Right renal pelvis (tissue), 4 donors: ENCODE results near the gene FRMD3. TPM values are rescaled to one million over a fixed set of nuclear protein-coding genes. Genes with fewer than 3 reads are reported as not detected.

ENCODE experiments used
- DNase-seq, 4 donors: peaks; one replicate each; pipeline ENCODE4 v3.0.0-alpha.2; 2013; ENCODE audit warnings: low read depth in 4 of 4, low spot score in 3 of 4, missing footprints in 1 of 4
- polyA plus RNA-seq, 4 donors: library from polyadenylated mRNA; unstranded; fragments of 120-200 nt; gene quantifications; one replicate each; pipeline ENCODE4 v1.2.1, GENCODE V29; 2013; ENCODE audit not compliant: insufficient read length in 4 of 4

The FRMD3 gene
- 10 to 100 TPM; 21.4 to 28.9 (median 25.2) TPM for polyA plus RNA-seq

DNA sequence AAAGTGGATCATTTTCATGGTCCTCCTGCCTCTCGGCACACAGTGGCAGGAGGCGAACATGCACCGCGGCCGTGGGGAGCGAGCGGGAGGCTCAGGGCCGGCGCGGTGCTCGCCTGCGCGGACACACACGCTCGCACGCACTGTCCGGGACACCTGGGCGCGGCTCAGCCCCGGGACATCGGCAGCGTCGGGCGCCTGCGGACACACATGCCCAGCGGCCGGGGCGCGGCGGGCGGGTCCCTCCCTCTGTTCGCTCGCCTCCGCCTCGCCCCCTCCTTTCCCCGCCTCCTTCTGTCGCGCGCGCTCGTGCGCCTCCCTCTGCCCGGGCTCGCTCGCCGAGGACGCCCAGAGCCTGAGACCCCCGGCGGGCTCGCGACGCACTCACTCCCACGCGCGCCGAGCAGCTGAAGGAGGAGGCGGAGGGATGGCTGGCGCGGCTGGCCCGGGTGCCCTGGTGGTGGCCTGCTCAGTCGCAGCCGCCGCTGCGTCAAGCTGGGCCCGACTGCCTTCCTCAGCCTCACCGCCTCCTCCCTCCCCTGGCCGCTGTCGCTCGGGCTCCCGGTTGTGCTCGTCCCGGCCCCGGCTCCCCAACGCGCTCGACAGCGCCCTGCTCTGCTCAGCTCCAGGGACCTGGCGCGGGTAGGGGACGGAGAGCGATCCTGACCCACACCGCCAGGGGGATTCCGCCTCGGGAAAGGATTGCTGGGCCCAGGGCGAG lies at the start of gene FRMD3:
FRMD3 (minus strand) TSS at position 230 of the 718 bp plus-strand sequence; CDS start at position 60, 170 bp downstream.
- DNase-seq: peak; percentile 64 to 77 (median 68)

GRCh38 chr9:83584995-83585394 lies 46.8 kb upstream of the FRMD3 start:
- no peak for DNase-seq

DNA sequence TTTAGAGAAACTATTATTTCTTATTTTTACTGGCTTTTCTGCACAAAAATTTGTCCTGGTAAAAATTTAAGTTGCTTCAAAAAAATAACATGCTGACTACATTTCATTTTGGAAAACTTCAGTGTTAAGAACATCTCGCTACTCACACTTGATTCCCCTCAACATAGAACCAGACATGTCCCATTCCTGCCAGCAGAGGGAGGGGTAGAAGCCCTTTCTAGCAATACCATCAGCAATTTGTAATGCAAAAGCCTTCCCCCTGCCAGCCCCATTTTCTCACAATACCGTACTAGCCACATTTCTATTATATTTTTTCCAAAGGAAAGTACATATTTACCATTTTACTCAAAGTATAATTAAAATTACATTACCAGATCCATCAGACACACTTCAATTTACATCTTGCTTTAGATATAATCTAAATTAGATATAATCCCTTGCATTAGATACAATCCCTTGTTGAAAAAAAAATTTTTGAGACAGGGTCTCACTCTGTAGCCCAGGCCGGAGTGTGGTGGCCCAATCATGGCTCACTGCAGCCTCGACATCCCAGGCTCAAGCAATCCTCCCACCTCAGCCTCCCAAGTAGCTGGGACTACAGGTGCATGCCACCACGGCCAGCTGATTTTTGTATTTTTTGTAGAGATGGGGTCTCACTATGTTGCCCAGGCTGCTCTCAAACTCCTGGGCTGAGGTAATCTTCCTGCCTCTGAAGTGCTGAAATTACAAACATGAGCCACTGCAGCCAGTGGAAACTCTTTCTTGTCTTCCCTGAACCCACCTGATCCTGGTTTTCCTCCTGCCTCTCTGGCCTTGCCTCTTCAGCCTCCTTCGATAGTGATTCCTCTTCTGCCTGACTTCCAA lies 45.2 kb upstream of the FRMD3 start:
- peak in 3 of 4 donors; percentile 36 to 44 (median 38) for DNase-seq

GRCh38 chr9:83582029-83582428 lies 43.8 kb upstream of the FRMD3 start:
- DNase-seq: no peak

DNA sequence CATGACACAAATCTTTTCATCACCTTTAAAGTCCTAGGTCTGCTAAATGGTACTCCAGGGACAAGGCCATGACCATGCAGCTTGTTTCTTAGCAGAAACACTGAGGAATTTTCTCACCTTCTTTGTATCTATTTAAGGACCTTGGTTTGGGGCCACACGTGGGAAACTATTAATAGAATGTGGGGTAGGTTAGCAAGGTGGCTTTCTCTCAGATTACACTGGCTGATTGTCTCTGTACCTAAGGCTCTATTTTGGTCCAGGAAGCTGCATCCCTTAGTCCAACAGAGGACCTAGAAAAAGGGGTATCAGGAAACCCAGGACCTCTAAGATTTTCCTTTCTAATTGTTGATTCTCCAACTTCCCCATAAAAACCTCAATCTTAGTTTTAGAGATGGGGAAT lies 36.3 kb upstream of the FRMD3 start:
- no peak for DNase-seq

DNA sequence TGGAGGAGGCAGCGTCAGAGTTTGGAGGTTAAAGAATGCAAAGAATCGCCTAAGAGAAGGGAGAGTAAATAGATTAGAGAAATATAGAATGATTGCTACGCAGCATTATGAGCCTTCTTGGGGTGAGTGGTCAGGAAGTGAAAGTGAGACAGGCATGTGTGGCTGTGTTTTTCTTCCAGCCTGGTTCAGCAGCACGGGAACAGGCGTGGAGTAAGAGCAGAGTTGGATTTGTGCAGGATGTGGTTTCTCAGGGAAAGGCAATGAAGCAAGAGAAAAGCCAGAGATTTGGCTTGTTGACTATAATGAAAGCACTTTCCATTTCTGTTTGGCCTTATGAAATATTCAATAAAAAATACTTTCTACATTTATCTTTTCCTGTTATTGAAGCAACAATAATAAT lies 34.3 kb upstream of the FRMD3 start:
- DNase-seq: no peak

DNA sequence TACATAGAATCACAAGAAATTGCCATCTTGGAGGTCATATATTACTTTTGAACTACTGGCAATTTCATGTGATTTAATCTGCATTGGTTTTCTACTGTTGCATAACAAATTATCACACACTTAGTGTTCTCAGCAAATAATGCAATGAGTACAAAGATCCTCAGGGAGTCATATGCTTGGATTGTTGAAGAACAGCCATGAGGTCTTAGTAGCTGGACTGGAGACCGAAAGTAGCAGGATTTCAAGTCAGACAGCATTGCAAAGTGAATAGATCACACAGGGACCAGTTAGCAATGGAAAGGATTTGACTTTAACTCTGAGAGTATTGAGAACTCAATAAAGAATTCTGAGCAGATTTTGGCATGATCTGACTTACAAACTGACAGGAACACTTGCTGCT lies 32.2 kb upstream of the FRMD3 start:
- no peak for DNase-seq

GRCh38 chr9:83569326-83569725 lies 31.1 kb upstream of the FRMD3 start:
- DNase-seq: no peak

GRCh38 chr9:83563360-83563759 lies 25.2 kb upstream of the FRMD3 start:
- DNase-seq: no peak

DNA sequence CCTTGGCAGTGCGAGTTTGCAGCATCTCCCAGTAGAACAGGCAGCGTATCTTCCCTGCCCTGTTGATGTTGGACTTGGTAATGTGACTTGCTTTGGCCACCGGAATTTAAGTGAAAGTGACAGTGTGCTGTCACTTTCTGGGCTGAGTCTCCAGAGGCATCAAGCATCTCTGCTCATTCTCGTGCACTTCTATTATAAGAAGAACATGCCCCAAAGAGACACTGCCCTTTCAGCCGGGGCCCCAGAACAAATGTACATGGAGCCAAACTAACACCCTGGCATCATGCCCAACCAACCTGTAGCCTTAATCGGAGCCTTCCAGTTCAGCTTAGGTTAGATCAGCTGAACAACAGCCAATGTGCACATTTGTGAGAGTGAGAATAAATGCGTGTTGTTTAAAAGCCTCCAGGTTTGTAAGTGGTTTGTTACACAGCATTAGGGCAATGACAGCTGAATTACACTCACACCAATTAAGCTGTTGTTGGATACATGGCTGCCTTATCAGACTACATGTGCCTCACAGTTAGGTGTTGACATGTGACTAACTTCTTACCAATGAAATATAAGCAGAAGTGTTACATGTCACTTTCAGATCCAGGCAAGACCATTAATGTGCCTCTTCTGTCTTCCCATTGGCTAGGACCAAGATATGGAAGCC lies 22.1 kb upstream of the FRMD3 start:
- DNase-seq: no peak

DNA sequence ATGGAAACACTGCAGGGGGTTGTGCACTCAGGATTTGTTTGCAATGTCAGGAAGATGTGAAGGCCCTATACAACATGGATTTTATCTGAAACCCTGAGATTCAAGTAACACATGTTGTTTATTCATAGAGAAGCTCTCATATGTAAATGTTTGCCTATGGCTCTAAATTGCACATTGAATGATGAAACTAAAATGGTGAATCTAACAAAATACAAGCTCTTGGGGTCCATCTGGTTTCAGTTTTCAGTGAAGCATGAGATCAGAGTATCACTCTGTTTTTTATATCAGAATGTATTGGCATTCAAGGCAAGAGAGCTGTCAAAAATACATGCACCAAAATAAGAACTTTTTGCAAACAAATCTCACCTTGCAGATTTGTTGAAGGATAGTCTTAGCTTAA lies 19.6 kb upstream of the FRMD3 start:
- DNase-seq: no peak

- no peak for DNase-seq
These were observed 19.1 kb upstream of the FRMD3 start for GRCh38 chr9:83557317-83557716.

GRCh38 chr9:83554278-83554677 lies 16.1 kb upstream of the FRMD3 start:
- DNase-seq: no peak

DNA sequence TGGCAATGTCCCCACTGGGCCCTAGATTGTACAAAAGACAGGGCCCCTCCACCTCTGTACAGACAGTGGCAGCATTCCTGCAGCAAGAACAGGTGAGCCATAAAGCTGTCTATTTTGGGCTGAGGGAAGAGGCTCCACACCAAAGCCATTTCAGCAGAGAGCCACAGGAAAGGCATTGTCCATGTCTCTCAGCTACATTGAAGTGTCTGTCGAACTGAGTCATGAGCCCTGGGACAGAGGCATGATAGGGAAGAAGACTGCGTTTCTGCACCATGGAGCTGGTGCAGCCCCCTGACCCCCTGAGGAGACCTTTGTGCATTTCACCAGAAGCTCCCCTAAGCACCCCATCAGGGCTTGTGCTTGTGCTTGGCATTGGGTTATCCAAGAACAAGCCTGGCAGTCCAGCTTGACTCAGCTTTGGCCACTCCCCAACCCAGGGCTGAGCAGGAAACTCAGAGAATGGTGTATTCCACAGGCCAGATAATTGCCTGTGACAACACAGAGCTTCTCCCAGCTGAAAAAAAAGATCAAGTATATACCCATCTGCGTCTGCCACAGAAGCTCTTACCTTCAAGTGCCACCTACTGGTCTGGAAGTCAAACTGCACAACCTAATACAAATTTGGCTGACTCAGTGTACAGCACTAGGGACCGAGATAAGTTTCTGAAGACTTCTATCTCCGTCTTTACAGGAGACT lies 5.9 kb upstream of the FRMD3 start:
- DNase-seq: no peak

GRCh38 chr9:83538890-83539238 lies 663 bp upstream of the FRMD3 start:
- DNase-seq: no peak

- no peak for DNase-seq
These were observed 650 bp downstream of the FRMD3 start for GRCh38 chr9:83537331-83538171.

DNA sequence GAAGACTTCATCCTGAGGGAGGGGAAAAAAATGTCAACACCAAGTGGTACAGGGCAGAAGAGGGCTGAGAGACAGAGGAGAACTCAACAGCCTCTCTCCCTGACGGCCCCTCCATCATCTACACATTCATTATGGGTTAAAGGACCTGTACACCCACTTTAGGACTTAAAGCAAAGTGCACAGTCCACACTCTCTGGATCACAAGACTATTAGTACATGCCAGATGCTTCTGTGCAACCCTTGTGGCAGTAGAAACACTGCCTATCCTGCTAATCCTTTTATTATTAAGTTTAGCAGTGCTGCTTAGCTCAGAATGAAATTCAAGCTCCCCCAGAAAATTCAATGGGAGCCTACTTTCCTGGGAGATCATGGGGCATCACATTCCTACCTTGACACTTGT lies 1.9 kb downstream of the FRMD3 start:
- no peak for DNase-seq

DNA sequence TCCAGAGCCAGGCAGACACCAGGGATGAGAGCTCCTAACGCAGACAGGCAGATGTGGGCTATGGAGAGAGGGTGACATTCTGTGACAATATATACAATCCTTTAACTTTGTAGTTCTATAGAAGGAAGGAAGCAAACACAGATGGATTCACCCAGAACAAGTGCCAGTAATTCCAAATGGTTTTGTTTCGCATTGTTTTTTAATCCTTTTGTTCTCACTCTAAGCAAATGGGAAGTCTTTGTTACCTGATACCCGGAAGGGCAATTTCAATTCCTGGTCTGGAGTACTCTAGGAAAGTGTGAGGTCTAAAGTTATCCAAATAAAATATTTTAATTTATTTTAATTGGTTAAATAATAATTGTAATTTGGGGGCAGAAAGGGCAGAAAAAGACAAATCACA lies 2.5 kb downstream of the FRMD3 start:
- no peak for DNase-seq

DNA sequence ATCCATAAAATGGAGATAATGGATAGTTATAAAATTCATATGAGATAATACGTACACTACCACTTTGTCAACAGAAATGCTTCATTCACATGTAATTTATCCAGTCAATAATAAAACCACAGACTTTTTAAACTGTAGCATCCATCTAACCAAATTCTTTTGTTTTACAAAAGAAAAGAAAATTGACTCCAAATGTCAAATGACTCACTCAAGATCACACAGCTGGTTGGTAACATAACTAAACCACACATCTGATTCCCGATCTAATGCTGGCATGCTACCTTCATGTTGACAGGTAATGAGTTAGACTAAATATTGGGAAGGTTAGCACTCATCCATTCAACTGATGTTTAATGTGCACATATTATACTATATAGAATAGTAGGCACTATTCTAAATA lies 4.9 kb downstream of the FRMD3 start:
- DNase-seq: no peak

DNA sequence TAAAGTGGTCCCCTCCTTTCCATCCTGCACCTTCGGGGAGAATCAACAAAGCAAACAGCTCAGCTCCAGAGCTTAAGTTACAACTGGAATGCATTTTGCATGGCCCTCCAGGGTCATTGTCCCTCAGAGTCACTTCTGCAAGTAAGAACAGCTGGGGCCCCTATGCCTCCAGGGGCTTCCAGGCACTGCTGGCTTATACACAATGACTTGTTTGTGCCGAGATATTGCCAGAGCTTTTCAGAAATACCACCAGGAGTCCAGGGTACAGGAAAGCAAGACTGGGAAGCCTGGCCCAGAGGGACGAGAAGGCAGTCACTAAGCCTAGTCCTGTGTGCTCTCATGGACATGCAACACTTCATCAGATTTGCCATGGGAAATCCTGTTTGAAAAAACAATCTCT lies 11.3 kb downstream of the FRMD3 start:
- no peak for DNase-seq
